ENCODE results near the gene S100A1.

Gene S100A1

GRCh38 chr1:153677718-153678518 lies 49.7 kb downstream of the S100A1 start:
- peak; percentile 88 for TF ChIP-seq CTCF (IDR thresholded peaks at IDR 0.05; ENCODE audit: borderline replicate concordance, control extremely low read depth, extremely low read depth, insufficient read depth, missing control alignments)
- DNase-seq (ENCODE audit: low spot score), result peak; percentile 80
- in situ Hi-C loops (cut with MboI; ENCODE audit: low sequenced_read_pairs, unreplicated experiment), result loop anchor here (10.0 kb wide), 2 partner anchors 67 to 307 kb away; partner anchors contain the start of gene RAB13

GRCh38 chr1:153678519-153679336 lies 50.5 kb downstream of the S100A1 start, which contains the start of gene NPR1:
Gene NPR1, plus strand, starts transcription at chr1:153678688. Its CDS starts 421 bp downstream, at chr1:153679109.
- TF ChIP-seq CTCF (IDR thresholded peaks at IDR 0.05; ENCODE audit: borderline replicate concordance, control extremely low read depth, extremely low read depth, insufficient read depth, missing control alignments), result no peak
- DNase-seq (ENCODE audit: low spot score), result peak; percentile 66
- in situ Hi-C loops (cut with MboI; ENCODE audit: low sequenced_read_pairs, unreplicated experiment), result loop anchor here (10.0 kb wide), 2 partner anchors 66 to 306 kb away; partner anchors contain the start of gene RAB13

GRCh38 chr1:153679337-153680119 lies 51.3 kb downstream of the S100A1 start:
- peak; percentile 57 for DNase-seq (ENCODE audit: low spot score)
- TF ChIP-seq CTCF (IDR thresholded peaks at IDR 0.05; ENCODE audit: borderline replicate concordance, control extremely low read depth, extremely low read depth, insufficient read depth, missing control alignments), result no peak
- in situ Hi-C loops (cut with MboI; ENCODE audit: low sequenced_read_pairs, unreplicated experiment), result loop anchor here (10.0 kb wide), 2 partner anchors 65 to 305 kb away; partner anchors contain the start of gene RAB13

- no peak for DNase-seq (ENCODE audit: low spot score)
- in situ Hi-C loops (cut with MboI; ENCODE audit: low sequenced_read_pairs, unreplicated experiment), result no loop called here
- no peak for TF ChIP-seq CTCF (IDR thresholded peaks at IDR 0.05; ENCODE audit: borderline replicate concordance, control extremely low read depth, extremely low read depth, insufficient read depth, missing control alignments)
These were observed 51.8 kb downstream of the S100A1 start for GRCh38 chr1:153680120-153680403.
